Measurements from ENCODE around the gene COA7.

The COA7 gene

GRCh38 chr1:52697795-52698674, at the start of gene COA7 (continued):
- TF ChIP-seq ZNF510 (tag by site-specific recombination; IDR thresholded peaks at IDR 0.05; ENCODE audit: insufficient replicate concordance) (no peak), ZNF530 (tag by site-specific recombination; IDR thresholded peaks at IDR 0.05; ENCODE audit: low read depth) (no peak), ZNF585B (tag by site-specific recombination; IDR thresholded peaks at IDR 0.05) (no peak), ZNF843 (tag by site-specific recombination; IDR thresholded peaks at IDR 0.05) (no peak), YY2 (tag by site-specific recombination; IDR thresholded peaks at IDR 0.05) (peak; percentile 84), ZNF555 (tag by site-specific recombination; conservative IDR thresholded peaks at IDR 0.05) (no peak), SCRT2 (tag by site-specific recombination; IDR thresholded peaks at IDR 0.05) (0 out of 2 replicates have a peak, but pooled peaks have one; percentile 8), ZNF416 (tag by site-specific recombination; IDR thresholded peaks at IDR 0.05) (no peak), ATF2 (tag by site-specific recombination; IDR thresholded peaks at IDR 0.05; ENCODE audit: low read depth) (no peak), ZNF274 (IDR thresholded peaks at IDR 0.05; ENCODE audit: low read length) (no peak), ZNF274 (tag by site-specific recombination; IDR thresholded peaks at IDR 0.05; ENCODE audit: borderline replicate concordance) (no peak), ZNF777 (tag by site-specific recombination; IDR thresholded peaks at IDR 0.05; ENCODE audit: borderline replicate concordance) (no peak), ZNF623 (tag by site-specific recombination; IDR thresholded peaks at IDR 0.05) (no peak), ZNF776 (tag by site-specific recombination; IDR thresholded peaks at IDR 0.05; ENCODE audit: borderline replicate concordance) (no peak), ZNF558 (tag by site-specific recombination; IDR thresholded peaks at IDR 0.05) (no peak), ZNF571 (tag by site-specific recombination; IDR thresholded peaks at IDR 0.05) (no peak), BCL11A (tag by site-specific recombination; IDR thresholded peaks at IDR 0.05; ENCODE audit: low read depth) (peak; percentile 76; the same call in 1 of the 2 replicates), ZNF266 (tag by site-specific recombination; IDR thresholded peaks at IDR 0.05; ENCODE audit: low read depth) (no peak), ZNF629 (tag by site-specific recombination; IDR thresholded peaks at IDR 0.05) (peak; percentile 63; the same call in 1 of the 2 replicates), REST (tag by site-specific recombination; IDR thresholded peaks at IDR 0.05) (no peak; the same call in 1 of the 2 replicates), MYNN (tag by site-specific recombination; IDR thresholded peaks at IDR 0.05; ENCODE audit: borderline replicate concordance) (no peak)
- TF ChIP-seq, protein P1, sequence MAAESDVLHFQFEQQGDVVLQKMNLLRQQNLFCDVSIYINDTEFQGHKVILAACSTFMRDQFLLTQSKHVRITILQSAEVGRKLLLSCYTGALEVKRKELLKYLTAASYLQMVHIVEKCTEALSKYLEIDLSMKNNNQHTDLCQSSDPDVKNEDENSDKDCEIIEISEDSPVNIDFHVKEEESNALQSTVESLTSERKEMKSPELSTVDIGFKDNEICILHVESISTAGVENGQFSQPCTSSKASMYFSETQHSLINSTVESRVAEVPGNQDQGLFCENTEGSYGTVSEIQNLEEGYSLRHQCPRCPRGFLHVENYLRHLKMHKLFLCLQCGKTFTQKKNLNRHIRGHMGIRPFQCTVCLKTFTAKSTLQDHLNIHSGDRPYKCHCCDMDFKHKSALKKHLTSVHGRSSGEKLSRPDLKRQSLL (tag by site-specific recombination; IDR thresholded peaks at IDR 0.05) = peak; percentile 40; the same call in 1 of the 2 replicates
- TF ChIP-seq, protein P2, sequence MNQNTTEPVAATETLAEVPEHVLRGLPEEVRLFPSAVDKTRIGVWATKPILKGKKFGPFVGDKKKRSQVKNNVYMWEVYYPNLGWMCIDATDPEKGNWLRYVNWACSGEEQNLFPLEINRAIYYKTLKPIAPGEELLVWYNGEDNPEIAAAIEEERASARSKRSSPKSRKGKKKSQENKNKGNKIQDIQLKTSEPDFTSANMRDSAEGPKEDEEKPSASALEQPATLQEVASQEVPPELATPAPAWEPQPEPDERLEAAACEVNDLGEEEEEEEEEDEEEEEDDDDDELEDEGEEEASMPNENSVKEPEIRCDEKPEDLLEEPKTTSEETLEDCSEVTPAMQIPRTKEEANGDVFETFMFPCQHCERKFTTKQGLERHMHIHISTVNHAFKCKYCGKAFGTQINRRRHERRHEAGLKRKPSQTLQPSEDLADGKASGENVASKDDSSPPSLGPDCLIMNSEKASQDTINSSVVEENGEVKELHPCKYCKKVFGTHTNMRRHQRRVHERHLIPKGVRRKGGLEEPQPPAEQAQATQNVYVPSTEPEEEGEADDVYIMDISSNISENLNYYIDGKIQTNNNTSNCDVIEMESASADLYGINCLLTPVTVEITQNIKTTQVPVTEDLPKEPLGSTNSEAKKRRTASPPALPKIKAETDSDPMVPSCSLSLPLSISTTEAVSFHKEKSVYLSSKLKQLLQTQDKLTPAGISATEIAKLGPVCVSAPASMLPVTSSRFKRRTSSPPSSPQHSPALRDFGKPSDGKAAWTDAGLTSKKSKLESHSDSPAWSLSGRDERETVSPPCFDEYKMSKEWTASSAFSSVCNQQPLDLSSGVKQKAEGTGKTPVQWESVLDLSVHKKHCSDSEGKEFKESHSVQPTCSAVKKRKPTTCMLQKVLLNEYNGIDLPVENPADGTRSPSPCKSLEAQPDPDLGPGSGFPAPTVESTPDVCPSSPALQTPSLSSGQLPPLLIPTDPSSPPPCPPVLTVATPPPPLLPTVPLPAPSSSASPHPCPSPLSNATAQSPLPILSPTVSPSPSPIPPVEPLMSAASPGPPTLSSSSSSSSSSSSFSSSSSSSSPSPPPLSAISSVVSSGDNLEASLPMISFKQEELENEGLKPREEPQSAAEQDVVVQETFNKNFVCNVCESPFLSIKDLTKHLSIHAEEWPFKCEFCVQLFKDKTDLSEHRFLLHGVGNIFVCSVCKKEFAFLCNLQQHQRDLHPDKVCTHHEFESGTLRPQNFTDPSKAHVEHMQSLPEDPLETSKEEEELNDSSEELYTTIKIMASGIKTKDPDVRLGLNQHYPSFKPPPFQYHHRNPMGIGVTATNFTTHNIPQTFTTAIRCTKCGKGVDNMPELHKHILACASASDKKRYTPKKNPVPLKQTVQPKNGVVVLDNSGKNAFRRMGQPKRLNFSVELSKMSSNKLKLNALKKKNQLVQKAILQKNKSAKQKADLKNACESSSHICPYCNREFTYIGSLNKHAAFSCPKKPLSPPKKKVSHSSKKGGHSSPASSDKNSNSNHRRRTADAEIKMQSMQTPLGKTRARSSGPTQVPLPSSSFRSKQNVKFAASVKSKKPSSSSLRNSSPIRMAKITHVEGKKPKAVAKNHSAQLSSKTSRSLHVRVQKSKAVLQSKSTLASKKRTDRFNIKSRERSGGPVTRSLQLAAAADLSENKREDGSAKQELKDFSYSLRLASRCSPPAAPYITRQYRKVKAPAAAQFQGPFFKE (tag by site-specific recombination; IDR thresholded peaks at IDR 0.05; ENCODE audit: borderline replicate concordance) = no peak
- TF ChIP-seq, protein P3, sequence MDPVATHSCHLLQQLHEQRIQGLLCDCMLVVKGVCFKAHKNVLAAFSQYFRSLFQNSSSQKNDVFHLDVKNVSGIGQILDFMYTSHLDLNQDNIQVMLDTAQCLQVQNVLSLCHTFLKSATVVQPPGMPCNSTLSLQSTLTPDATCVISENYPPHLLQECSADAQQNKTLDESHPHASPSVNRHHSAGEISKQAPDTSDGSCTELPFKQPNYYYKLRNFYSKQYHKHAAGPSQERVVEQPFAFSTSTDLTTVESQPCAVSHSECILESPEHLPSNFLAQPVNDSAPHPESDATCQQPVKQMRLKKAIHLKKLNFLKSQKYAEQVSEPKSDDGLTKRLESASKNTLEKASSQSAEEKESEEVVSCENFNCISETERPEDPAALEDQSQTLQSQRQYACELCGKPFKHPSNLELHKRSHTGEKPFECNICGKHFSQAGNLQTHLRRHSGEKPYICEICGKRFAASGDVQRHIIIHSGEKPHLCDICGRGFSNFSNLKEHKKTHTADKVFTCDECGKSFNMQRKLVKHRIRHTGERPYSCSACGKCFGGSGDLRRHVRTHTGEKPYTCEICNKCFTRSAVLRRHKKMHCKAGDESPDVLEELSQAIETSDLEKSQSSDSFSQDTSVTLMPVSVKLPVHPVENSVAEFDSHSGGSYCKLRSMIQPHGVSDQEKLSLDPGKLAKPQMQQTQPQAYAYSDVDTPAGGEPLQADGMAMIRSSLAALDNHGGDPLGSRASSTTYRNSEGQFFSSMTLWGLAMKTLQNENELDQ (tag by site-specific recombination; IDR thresholded peaks at IDR 0.05; ENCODE audit: low read depth) = no peak
